ENCODE measurements around the gene MAP3K21.

MAP3K21 gene

GRCh38 chr1:233367057-233367803 is 39.7 kb downstream of the MAP3K21 start:
- Histone ChIP-seq H3K9me3 (ENCODE audit: control insufficient read depth, insufficient read depth, low read length) (no peaks in the 10 kb centered on the region), H3K27ac (ENCODE audit: low read length) (no peak overlapping the region), H3K27me3 (ENCODE audit: control insufficient read depth, insufficient read depth, low read length) (no peaks in the 10 kb centered on the region), H3K4me3 (ENCODE audit: low read length) (no peak overlapping the region), H3K36me3 (ENCODE audit: control insufficient read depth, insufficient read depth, low read length) (no peaks in the 10 kb centered on the region; the same call in 1 of the 2 replicates), H3K4me1 (ENCODE audit: control insufficient read depth, insufficient read depth, low read length) (peaks cover 2% of the 10 kb centered on the region; the same call in 1 of the 2 replicates)
- peak; percentile 35 for DNase-seq (ENCODE audit: low read depth, low spot score)
- WGBS (ENCODE audit: insufficient coverage, insufficient read length), result no CpG with 5 or more reads among the region's 6 CpGs

GRCh38 chr1:233368106-233368788 is 40.7 kb downstream of the MAP3K21 start:
- DNase-seq (ENCODE audit: low read depth, low spot score), result no peak
- no peaks in the 10 kb centered on the region; the same call in 1 of the 2 replicates for H3K36me3 ChIP-seq (ENCODE audit: control insufficient read depth, insufficient read depth, low read length)
- no peak overlapping the region for H3K4me3 ChIP-seq (ENCODE audit: low read length)
- no CpG with 5 or more reads among the region's 3 CpGs for WGBS (ENCODE audit: insufficient coverage, insufficient read length)
- H3K9me3 ChIP-seq (ENCODE audit: control insufficient read depth, insufficient read depth, low read length), result no peaks in the 10 kb centered on the region
- H3K27me3 ChIP-seq (ENCODE audit: control insufficient read depth, insufficient read depth, low read length), result no peaks in the 10 kb centered on the region
- H3K4me1 ChIP-seq (ENCODE audit: control insufficient read depth, insufficient read depth, low read length), result peaks cover 2% of the 10 kb centered on the region; the same call in 1 of the 2 replicates
- H3K27ac ChIP-seq (ENCODE audit: low read length), result no peak overlapping the region

GRCh38 chr1:233368789-233369130 is 41.2 kb downstream of the MAP3K21 start:
- no peak overlapping the region for H3K4me3 ChIP-seq (ENCODE audit: low read length)
- no peak overlapping the region for H3K27ac ChIP-seq (ENCODE audit: low read length)
- peaks cover 2% of the 10 kb centered on the region; the same call in 1 of the 2 replicates for H3K4me1 ChIP-seq (ENCODE audit: control insufficient read depth, insufficient read depth, low read length)
- no peaks in the 10 kb centered on the region; the same call in 1 of the 2 replicates for H3K36me3 ChIP-seq (ENCODE audit: control insufficient read depth, insufficient read depth, low read length)
- no peaks in the 10 kb centered on the region for H3K9me3 ChIP-seq (ENCODE audit: control insufficient read depth, insufficient read depth, low read length)
- no peak for DNase-seq (ENCODE audit: low read depth, low spot score)
- no CpG with 5 or more reads among the region's 1 CpG for WGBS (ENCODE audit: insufficient coverage, insufficient read length)
- H3K27me3 ChIP-seq (ENCODE audit: control insufficient read depth, insufficient read depth, low read length), result no peaks in the 10 kb centered on the region

GRCh38 chr1:233372218-233373120 is 44.9 kb downstream of the MAP3K21 start:
- Histone ChIP-seq H3K4me1 (ENCODE audit: control insufficient read depth, insufficient read depth, low read length) (peaks cover 2% of the 10 kb centered on the region; the same call in 1 of the 2 replicates), H3K27me3 (ENCODE audit: control insufficient read depth, insufficient read depth, low read length) (no peaks in the 10 kb centered on the region), H3K4me3 (ENCODE audit: low read length) (no peak overlapping the region), H3K27ac (ENCODE audit: low read length) (no peak overlapping the region), H3K9me3 (ENCODE audit: control insufficient read depth, insufficient read depth, low read length) (no peaks in the 10 kb centered on the region), H3K36me3 (ENCODE audit: control insufficient read depth, insufficient read depth, low read length) (no peaks in the 10 kb centered on the region; the same call in 1 of the 2 replicates)
- no peak for DNase-seq (ENCODE audit: low read depth, low spot score)
- WGBS (ENCODE audit: insufficient coverage, insufficient read length), result no CpG with 5 or more reads among the region's 12 CpGs

- no peak for DNase-seq (ENCODE audit: low read depth, low spot score)
- Histone ChIP-seq H3K9me3 (ENCODE audit: control insufficient read depth, insufficient read depth, low read length) (no peaks in the 10 kb centered on the region), H3K27me3 (ENCODE audit: control insufficient read depth, insufficient read depth, low read length) (no peaks in the 10 kb centered on the region), H3K4me1 (ENCODE audit: control insufficient read depth, insufficient read depth, low read length) (peaks cover 3% of the 10 kb centered on the region; the same call in 1 of the 2 replicates), H3K4me3 (ENCODE audit: low read length) (no peak overlapping the region), H3K36me3 (ENCODE audit: control insufficient read depth, insufficient read depth, low read length) (no peaks in the 10 kb centered on the region; the same call in 1 of the 2 replicates), H3K27ac (ENCODE audit: low read length) (no peak overlapping the region)
- no CpG with 5 or more reads among the region's 6 CpGs for WGBS (ENCODE audit: insufficient coverage, insufficient read length)
Observed at GRCh38 chr1:233373226-233373625, 45.7 kb downstream of the MAP3K21 start.

GRCh38 chr1:233375653-233376052 is 48.1 kb downstream of the MAP3K21 start:
- WGBS (ENCODE audit: insufficient coverage, insufficient read length), result no CpG with 5 or more reads among the region's 2 CpGs
- DNase-seq (ENCODE audit: low read depth, low spot score), result no peak
- Histone ChIP-seq H3K27ac (ENCODE audit: low read length) (no peak overlapping the region), H3K36me3 (ENCODE audit: control insufficient read depth, insufficient read depth, low read length) (peaks cover 4% of the 10 kb centered on the region), H3K4me1 (ENCODE audit: control insufficient read depth, insufficient read depth, low read length) (peaks cover 3% of the 10 kb centered on the region; the same call in 1 of the 2 replicates), H3K9me3 (ENCODE audit: control insufficient read depth, insufficient read depth, low read length) (no peaks in the 10 kb centered on the region), H3K27me3 (ENCODE audit: control insufficient read depth, insufficient read depth, low read length) (no peaks in the 10 kb centered on the region), H3K4me3 (ENCODE audit: low read length) (no peak overlapping the region)

- Histone ChIP-seq H3K4me3 (ENCODE audit: low read length) (no peak overlapping the region), H3K36me3 (ENCODE audit: control insufficient read depth, insufficient read depth, low read length) (peaks cover 4% of the 10 kb centered on the region), H3K27ac (ENCODE audit: low read length) (no peak overlapping the region), H3K9me3 (ENCODE audit: control insufficient read depth, insufficient read depth, low read length) (no peaks in the 10 kb centered on the region), H3K27me3 (ENCODE audit: control insufficient read depth, insufficient read depth, low read length) (no peaks in the 10 kb centered on the region), H3K4me1 (ENCODE audit: control insufficient read depth, insufficient read depth, low read length) (peaks cover 3% of the 10 kb centered on the region; the same call in 1 of the 2 replicates)
- DNase-seq (ENCODE audit: low read depth, low spot score), result no peak
- WGBS (ENCODE audit: insufficient coverage, insufficient read length), result no CpG with 5 or more reads among the region's 5 CpGs
Observed at GRCh38 chr1:233376382-233377110, 49.0 kb downstream of the MAP3K21 start.

- H3K27ac ChIP-seq (ENCODE audit: low read length), result no peak overlapping the region
- H3K36me3 ChIP-seq (ENCODE audit: control insufficient read depth, insufficient read depth, low read length), result peaks cover 13% of the 10 kb centered on the region
- WGBS (ENCODE audit: insufficient coverage, insufficient read length), result no CpG with 5 or more reads among the region's 7 CpGs
- H3K9me3 ChIP-seq (ENCODE audit: control insufficient read depth, insufficient read depth, low read length), result peaks cover 3% of the 10 kb centered on the region; the same call in 1 of the 2 replicates
- no peak overlapping the region for H3K4me3 ChIP-seq (ENCODE audit: low read length)
- no peak for DNase-seq (ENCODE audit: low read depth, low spot score)
- no peaks in the 10 kb centered on the region for H3K27me3 ChIP-seq (ENCODE audit: control insufficient read depth, insufficient read depth, low read length)
- peaks cover 3% of the 10 kb centered on the region; the same call in 1 of the 2 replicates for H3K4me1 ChIP-seq (ENCODE audit: control insufficient read depth, insufficient read depth, low read length)
Observed at GRCh38 chr1:233379869-233380438, 52.4 kb downstream of the MAP3K21 start.

GRCh38 chr1:233381806-233382205 is 54.3 kb downstream of the MAP3K21 start:
- peaks cover 3% of the 10 kb centered on the region; the same call in 1 of the 2 replicates for H3K4me1 ChIP-seq (ENCODE audit: control insufficient read depth, insufficient read depth, low read length)
- no peak overlapping the region for H3K27ac ChIP-seq (ENCODE audit: low read length)
- H3K36me3 ChIP-seq (ENCODE audit: control insufficient read depth, insufficient read depth, low read length), result peaks cover 13% of the 10 kb centered on the region
- no peak for DNase-seq (ENCODE audit: low read depth, low spot score)
- peaks cover 3% of the 10 kb centered on the region; the same call in 1 of the 2 replicates for H3K9me3 ChIP-seq (ENCODE audit: control insufficient read depth, insufficient read depth, low read length)
- H3K4me3 ChIP-seq (ENCODE audit: low read length), result no peak overlapping the region
- no peaks in the 10 kb centered on the region for H3K27me3 ChIP-seq (ENCODE audit: control insufficient read depth, insufficient read depth, low read length)
- no CpG with 5 or more reads among the region's 2 CpGs for WGBS (ENCODE audit: insufficient coverage, insufficient read length)
